K562 (cell line): Measurements from ENCODE around the gene TSPAN15. TPM values are rescaled to one million over a fixed set of nuclear protein-coding genes. Genes with fewer than 3 reads are reported as not detected.

Experiments used
- ATAC-seq: fragments of 200-7000 bp; cut with Tn5 transposase; 3 replicates; pipeline ENCODE4 v1.9.1; 2020; ENCODE audit warnings: moderate library complexity
- BruUV-seq: library from RNA; stranded (reverse); fragments of 400-500 nt; replicated peaks from 2 replicates; lab custom pipeline; 2021; lab: Mats Ljungman, UMichigan
- CTCF ChIA-PET: fragments of 300-600 bp; formaldehyde crosslinking; extraction: SDS; loops from one replicate; lab custom pipeline; 2021; ENCODE audit warnings: low intra/inter-chr PET ratio; lab: Yijun Ruan, JAX
- POLR2A ChIA-PET: fragments of 300-600, 350-650 bp; sonication (Branson Sonifier 250); formaldehyde crosslinking; extraction: SDS; loops from one replicate; lab custom pipeline; 2021; ENCODE audit warnings: antibody characterized with exemption, inconsistent platforms; lab: Yijun Ruan, JAX
- DNase-seq, 4 experiments: peaks; one replicate each; pipeline versions ENCODE4 v3.0.0 to v3.0.0-alpha.2; 2011 to 2018; ENCODE audit warnings: low spot score in 3 of 4, mixed read lengths in 3 of 4; ENCODE audit errors: extremely low read depth in 1 of 4
- FAIRE-seq: peaks from 2 replicates; lab custom pipeline; 2011; peaks lifted over from hg19 to GRCh38; lab: Jason Lieb, UNC
- H2AFZ ChIP-seq: 2 replicates; pipeline ENCODE4 v1.6.0; 2011; ENCODE audit warnings: low read depth, low read length, control low read depth, inconsistent platforms
- H3K27ac ChIP-seq: fragments of 200-600 bp; 3 replicates; pipeline ENCODE4 v1.8.0; 2011; ENCODE audit warnings: low read depth, mild to moderate bottlenecking, control low read depth, inconsistent platforms, low read length, moderate library complexity, mixed read lengths; ENCODE audit errors: extremely low read depth
- H3K27me3 ChIP-seq, 2 experiments: fragments of 300-600 bp in 1 of 2; 2 replicates in 1 of 2; 3 replicates in 1 of 2; pipeline versions ENCODE4 v1.6.0 to v1.8.0; 2011; ENCODE audit warnings: inconsistent platforms in 2 of 2, low read length in 2 of 2, mild to moderate bottlenecking in 1 of 2, mixed read lengths in 1 of 2, moderate library complexity in 1 of 2; ENCODE audit not compliant: control insufficient read depth in 2 of 2, insufficient read depth in 2 of 2
- H3K36me3 ChIP-seq: fragments of 300-600 bp; 3 replicates; pipeline ENCODE4 v1.8.0; 2011; ENCODE audit warnings: mild to moderate bottlenecking, low read length, inconsistent platforms; ENCODE audit not compliant: control insufficient read depth, insufficient read depth
- H3K4me1 ChIP-seq, 2 experiments: fragments of 200-600 bp in 1 of 2; replicated peaks in 1 of 2; 2 replicates in 1 of 2; 3 replicates in 1 of 2; pipeline versions ENCODE4 v1.5.1 to v1.8.0; 2011; ENCODE audit warnings: inconsistent platforms in 2 of 2, low read length in 2 of 2, mild to moderate bottlenecking in 1 of 2, mixed read lengths in 1 of 2, moderate library complexity in 1 of 2; ENCODE audit not compliant: control insufficient read depth in 2 of 2, insufficient read depth in 2 of 2
- H3K4me2 ChIP-seq: 2 replicates; pipeline ENCODE4 v1.6.1; 2011; ENCODE audit warnings: low read length, control low read depth, inconsistent platforms, mixed read lengths; ENCODE audit not compliant: insufficient read depth
- H3K4me3 ChIP-seq: fragments of 200-600 bp; sonication (generic), shearing (Covaris generic); 2 replicates; pipeline ENCODE4 v1.5.1; 2016; ENCODE audit warnings: control low read depth, inconsistent platforms
- H3K79me2 ChIP-seq: fragments of 200-600 bp; 3 replicates; pipeline ENCODE4 v1.8.0; 2011; ENCODE audit warnings: low read length, inconsistent platforms; ENCODE audit not compliant: control insufficient read depth, insufficient read depth
- H3K9ac ChIP-seq, 2 experiments: 2 replicates each; pipeline versions ENCODE4 v1.6.0 to v1.6.1; 2011; ENCODE audit warnings: low read depth in 2 of 2, low read length in 2 of 2, control low read depth in 1 of 2, inconsistent platforms in 1 of 2, mild to moderate bottlenecking in 1 of 2, mixed read lengths in 1 of 2; ENCODE audit not compliant: insufficient read depth in 1 of 2
- H3K9me1 ChIP-seq: one replicate; pipeline ENCODE4 v1.6.0; 2011; ENCODE audit warnings: inconsistent platforms, mild to moderate bottlenecking, low read length, moderate library complexity; ENCODE audit not compliant: control insufficient read depth, insufficient read depth
- H3K9me3 ChIP-seq: replicated peaks from 2 replicates; pipeline ENCODE4 v1.5.1; 2011; ENCODE audit warnings: low read depth, low read length, inconsistent platforms; ENCODE audit not compliant: control insufficient read depth, insufficient read depth
- H4K20me1 ChIP-seq: replicated peaks from 2 replicates; pipeline ENCODE4 v1.6.1; 2011; ENCODE audit warnings: low read length, inconsistent platforms, mixed read lengths; ENCODE audit not compliant: control insufficient read depth, insufficient read depth
- CBX5 ChIP-seq: IDR thresholded peaks from 2 replicates; pipeline ENCODE4 v1.6.1; 2014; ENCODE audit warnings: low read depth, borderline replicate concordance
- CREM ChIP-seq: IDR thresholded peaks from 2 replicates; pipeline ENCODE4 v1.6.1; 2014; ENCODE audit warnings: antibody characterized with exemption, low read depth
- ELF1 ChIP-seq: fragments of 200-800 bp; sonication (Bioruptor generic); IDR thresholded peaks from 2 replicates; pipeline ENCODE4 v1.6.1; 2016; ENCODE audit warnings: missing genetic modification characterization, missing compliant biosample characterization
- ESRRB ChIP-seq: fragments of 250-450 bp; sonication (Bioruptor Pico); IDR thresholded peaks from 2 replicates; pipeline ENCODE4 v1.5.0; 2020; ENCODE audit warnings: mild to moderate bottlenecking, moderate library complexity, borderline replicate concordance
- FOXA1 ChIP-seq: fragments of 450-650 bp; IDR thresholded peaks from 2 replicates; pipeline ENCODE4 v1.6.1; 2016; ENCODE audit warnings: mild to moderate bottlenecking, borderline replicate concordance
- HSF4 ChIP-seq: fragments of 250-450 bp; sonication (Bioruptor Pico); IDR thresholded peaks from 2 replicates; pipeline ENCODE4 v2.1.2; 2022; ENCODE audit warnings: mild to moderate bottlenecking, moderate library complexity, borderline replicate concordance
- LCOR ChIP-seq: sonication (generic); formaldehyde crosslinking; IDR thresholded peaks from 2 replicates; pipeline ENCODE4 v1.8.0; 2022; ENCODE audit warnings: mild to moderate bottlenecking, missing genetic modification reagents
- NFIX ChIP-seq: fragments of 250-450 bp; sonication (Bioruptor Pico); IDR thresholded peaks from 2 replicates; pipeline ENCODE4 v1.4.0; 2020; ENCODE audit warnings: low read depth, mild to moderate bottlenecking, moderate library complexity
- NR1H2 ChIP-seq: sonication (generic); formaldehyde crosslinking; IDR thresholded peaks from 2 replicates; pipeline ENCODE4 v1.4.0; 2020; ENCODE audit warnings: mild to moderate bottlenecking, missing genetic modification reagents
- POLR2AphosphoS2 ChIP-seq: IDR thresholded peaks from 2 replicates; pipeline ENCODE4 v1.6.1; 2012; ENCODE audit warnings: low read length, improper control_type of control experiment
- SETDB1 ChIP-seq: IDR thresholded peaks from one replicate; pipeline ENCODE4 v1.6.1; 2012; ENCODE audit warnings: low read length, control low read depth, inconsistent platforms
- SMAD1 ChIP-seq: fragments of 150-350 bp; IDR thresholded peaks from 2 replicates; pipeline ENCODE4 v1.6.1; 2014; ENCODE audit warnings: low read length, low read depth; ENCODE audit not compliant: partially characterized antibody
- TAF1 ChIP-seq: IDR thresholded peaks from 2 replicates; pipeline ENCODE4 v1.6.1; 2011; ENCODE audit warnings: mild to moderate bottlenecking, low read length, moderate library complexity; ENCODE audit not compliant: insufficient read depth, control insufficient read depth, severe bottlenecking; ENCODE audit errors: extremely low read depth
- TCF7 ChIP-seq: sonication (generic); IDR thresholded peaks from 2 replicates; pipeline ENCODE4 v1.6.1; 2016; ENCODE audit warnings: antibody characterized with exemption, borderline replicate concordance
- ZNF695 ChIP-seq: fragments of 450-650 bp; formaldehyde crosslinking; IDR thresholded peaks from 2 replicates; pipeline ENCODE4 v1.4.0; 2020; ENCODE audit warnings: mild to moderate bottlenecking, moderate library complexity
- WGBS: fragments of 100-300 bp; shearing (Covaris generic); methylation state at CpG from one replicate; pipeline ENCODE4 v1.1.6; 2016; ENCODE audit warnings: low coverage, mixed read lengths; ENCODE audit not compliant: insufficient coverage; ENCODE audit errors: missing lambda C conversion rate; 5-methylcytosine and 5-hydroxymethylcytosine counted together
- in situ Hi-C: fragments of 300-500 bp; cut with MboI; formaldehyde crosslinking; loops from 4 replicates; pipeline ENCODE4 v1.15.0; 2018; ENCODE audit warnings: inconsistent platforms, mixed read lengths
- intact Hi-C: fragments of 100-400 bp; cut with micrococcal nuclease; formaldehyde crosslinking; loops from 2 replicates; pipeline ENCODE4 v1.14.2; 2022
- polyA plus RNA-seq, 8 experiments: library from polyadenylated mRNA; depleted of rRNA in 4 of 8; stranded (reverse) in 5 of 8; unstranded in 3 of 8; fragments of >200 nt; fragmentation: Nextera tagmentation in 2 of 8; fragmentation: Illumina TruSeq in 1 of 8; extraction: Ambion mirVana in 2 of 8; extraction: Trizol in 1 of 8; gene quantifications; 2 replicates each; pipeline versions ENCODE4 v1.2.1 to v1.2.3, GENCODE V29; 2011 to 2014; ENCODE audit warnings: inconsistent platforms in 1 of 8, missing spikeins in 1 of 8
- total RNA-seq, 7 experiments: library from RNA; depleted of rRNA in 6 of 7; stranded (reverse); fragments of >200 nt in 6 of 7; fragmentation: Illumina TruSeq in 2 of 7; extraction: Trizol in 2 of 7; gene quantifications; 2 replicates each; pipeline versions ENCODE4 v1.2.1 to v1.2.3, GENCODE V29; 2011 to 2021; ENCODE audit warnings: low replicate concordance in 1 of 7
- TF ChIP-seq, protein P1 (sequence below): fragments of 450-650 bp; IDR thresholded peaks from 2 replicates; pipeline ENCODE4 v1.7.0; 2016; ENCODE audit warnings: borderline replicate concordance
- TF ChIP-seq, protein P2 (sequence below): fragments of 450-650 bp; formaldehyde crosslinking; IDR thresholded peaks from 2 replicates; pipeline ENCODE4 v1.4.0; 2020; ENCODE audit warnings: mild to moderate bottlenecking
- TF ChIP-seq, protein P3 (sequence below): fragments of 450-650 bp; formaldehyde crosslinking; IDR thresholded peaks from 2 replicates; pipeline ENCODE4 v1.4.0; 2020; ENCODE audit warnings: mild to moderate bottlenecking, moderate library complexity
- TF ChIP-seq, protein P4 (sequence below): fragments of 450-650 bp; formaldehyde crosslinking; IDR thresholded peaks from 2 replicates; pipeline ENCODE4 v1.4.0; 2020; ENCODE audit warnings: mild to moderate bottlenecking, mixed read lengths

The TSPAN15 gene
- total and polyA plus RNA-seq, 9 of the 15 experiments (the other 6 are each of a cell fraction or from before 2014, with no cell fraction given) = 0.33 to 1.0 (median 0.45) TPM; not detected in 2

DNA sequence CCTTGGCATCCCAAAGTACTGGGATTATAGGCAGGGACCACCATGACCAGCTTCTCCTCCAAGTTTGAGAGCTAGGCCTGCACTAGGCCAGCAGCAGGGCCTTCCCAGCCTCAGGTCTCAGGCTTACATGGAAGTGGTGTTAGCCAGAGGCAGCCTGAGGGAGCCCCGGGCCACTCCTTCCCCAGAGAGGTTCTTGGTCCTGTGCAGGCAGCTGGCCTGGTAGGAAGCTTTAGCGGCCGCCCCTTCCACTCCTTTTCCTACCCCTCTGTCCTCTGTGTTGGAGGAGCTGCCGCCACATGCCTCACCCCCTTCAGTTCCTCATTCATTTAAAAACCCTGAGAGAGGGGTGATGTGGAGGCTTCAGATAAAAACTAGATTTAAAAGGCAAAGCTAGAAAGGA lies 40.3 kb downstream of the TSPAN15 start:
- in situ Hi-C loops = no loop called here
- Histone ChIP-seq H3K27me3 (peaks cover 10 to 66% of the 10 kb centered on the region in 2 experiments), H3K4me2 (no peak overlapping the region), H3K4me3 (no peak overlapping the region), H3K9me3 (no peaks in the 10 kb centered on the region; the same call in 1 of the 2 replicates), H3K27ac (no peak overlapping the region), H3K79me2 (no peaks in the 10 kb centered on the region), H3K9me1 (no peaks in the 10 kb centered on the region), H3K9ac (no peak overlapping the region), H4K20me1 (peaks cover 4% of the 10 kb centered on the region; the same call in 1 of the 2 replicates), H3K36me3 (no peaks in the 10 kb centered on the region), H2AFZ (no peak overlapping the region), H3K4me1 (no peaks in the 10 kb centered on the region; a peak in 1 of 5 replicates)
- BruUV-seq = no TSS peak
- FAIRE-seq (no peak), ATAC-seq (no peak), DNase-seq (no peak)
- ChIA-PET POLR2A (interaction anchor here (0.6 to 1.3 kb wide), 5 partner anchors 14 to 420 kb away, joined by 3 to 4 read pairs (median 3); no protein-coding TSS in a partner anchor), CTCF (no interaction called here)
- 0% methylated on average over 4 of the region's 4 CpGs for WGBS
- intact Hi-C loops = no loop called here
- TF ChIP-seq SETDB1 (no peak), TAF1 (no peak), POLR2AphosphoS2 (no peak), CREM (no peak), ZNF695 (no peak), SMAD1 (no peak), CBX5 (no peak), LCOR (CRISPR knock-in tag) (no peak), HSF4 (CRISPR knock-in tag) (no peak), ELF1 (tag) (no peak), NR1H2 (CRISPR knock-in tag) (no peak), ESRRB (CRISPR knock-in tag) (no peak), FOXA1 (no peak), NFIX (CRISPR knock-in tag) (no peak), TCF7 (no peak)
- TF ChIP-seq, protein P1, sequence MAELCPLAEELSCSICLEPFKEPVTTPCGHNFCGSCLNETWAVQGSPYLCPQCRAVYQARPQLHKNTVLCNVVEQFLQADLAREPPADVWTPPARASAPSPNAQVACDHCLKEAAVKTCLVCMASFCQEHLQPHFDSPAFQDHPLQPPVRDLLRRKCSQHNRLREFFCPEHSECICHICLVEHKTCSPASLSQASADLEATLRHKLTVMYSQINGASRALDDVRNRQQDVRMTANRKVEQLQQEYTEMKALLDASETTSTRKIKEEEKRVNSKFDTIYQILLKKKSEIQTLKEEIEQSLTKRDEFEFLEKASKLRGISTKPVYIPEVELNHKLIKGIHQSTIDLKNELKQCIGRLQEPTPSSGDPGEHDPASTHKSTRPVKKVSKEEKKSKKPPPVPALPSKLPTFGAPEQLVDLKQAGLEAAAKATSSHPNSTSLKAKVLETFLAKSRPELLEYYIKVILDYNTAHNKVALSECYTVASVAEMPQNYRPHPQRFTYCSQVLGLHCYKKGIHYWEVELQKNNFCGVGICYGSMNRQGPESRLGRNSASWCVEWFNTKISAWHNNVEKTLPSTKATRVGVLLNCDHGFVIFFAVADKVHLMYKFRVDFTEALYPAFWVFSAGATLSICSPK = no peak
- TF ChIP-seq, protein P2, sequence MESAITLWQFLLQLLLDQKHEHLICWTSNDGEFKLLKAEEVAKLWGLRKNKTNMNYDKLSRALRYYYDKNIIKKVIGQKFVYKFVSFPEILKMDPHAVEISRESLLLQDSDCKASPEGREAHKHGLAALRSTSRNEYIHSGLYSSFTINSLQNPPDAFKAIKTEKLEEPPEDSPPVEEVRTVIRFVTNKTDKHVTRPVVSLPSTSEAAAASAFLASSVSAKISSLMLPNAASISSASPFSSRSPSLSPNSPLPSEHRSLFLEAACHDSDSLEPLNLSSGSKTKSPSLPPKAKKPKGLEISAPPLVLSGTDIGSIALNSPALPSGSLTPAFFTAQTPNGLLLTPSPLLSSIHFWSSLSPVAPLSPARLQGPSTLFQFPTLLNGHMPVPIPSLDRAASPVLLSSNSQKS = no peak
- TF ChIP-seq, protein P3, sequence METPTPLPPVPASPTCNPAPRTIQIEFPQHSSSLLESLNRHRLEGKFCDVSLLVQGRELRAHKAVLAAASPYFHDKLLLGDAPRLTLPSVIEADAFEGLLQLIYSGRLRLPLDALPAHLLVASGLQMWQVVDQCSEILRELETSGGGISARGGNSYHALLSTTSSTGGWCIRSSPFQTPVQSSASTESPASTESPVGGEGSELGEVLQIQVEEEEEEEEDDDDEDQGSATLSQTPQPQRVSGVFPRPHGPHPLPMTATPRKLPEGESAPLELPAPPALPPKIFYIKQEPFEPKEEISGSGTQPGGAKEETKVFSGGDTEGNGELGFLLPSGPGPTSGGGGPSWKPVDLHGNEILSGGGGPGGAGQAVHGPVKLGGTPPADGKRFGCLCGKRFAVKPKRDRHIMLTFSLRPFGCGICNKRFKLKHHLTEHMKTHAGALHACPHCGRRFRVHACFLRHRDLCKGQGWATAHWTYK = no peak
- TF ChIP-seq, protein P4, sequence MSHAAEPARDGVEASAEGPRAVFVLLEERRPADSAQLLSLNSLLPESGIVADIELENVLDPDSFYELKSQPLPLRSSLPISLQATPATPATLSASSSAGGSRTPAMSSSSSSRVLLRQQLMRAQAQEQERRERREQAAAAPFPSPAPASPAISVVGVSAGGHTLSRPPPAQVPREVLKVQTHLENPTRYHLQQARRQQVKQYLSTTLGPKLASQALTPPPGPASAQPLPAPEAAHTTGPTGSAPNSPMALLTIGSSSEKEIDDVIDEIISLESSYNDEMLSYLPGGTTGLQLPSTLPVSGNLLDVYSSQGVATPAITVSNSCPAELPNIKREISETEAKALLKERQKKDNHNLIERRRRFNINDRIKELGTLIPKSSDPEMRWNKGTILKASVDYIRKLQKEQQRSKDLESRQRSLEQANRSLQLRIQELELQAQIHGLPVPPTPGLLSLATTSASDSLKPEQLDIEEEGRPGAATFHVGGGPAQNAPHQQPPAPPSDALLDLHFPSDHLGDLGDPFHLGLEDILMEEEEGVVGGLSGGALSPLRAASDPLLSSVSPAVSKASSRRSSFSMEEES (CRISPR knock-in tag) = no peak
